ENCODE results near the gene RNF214.

DNA sequence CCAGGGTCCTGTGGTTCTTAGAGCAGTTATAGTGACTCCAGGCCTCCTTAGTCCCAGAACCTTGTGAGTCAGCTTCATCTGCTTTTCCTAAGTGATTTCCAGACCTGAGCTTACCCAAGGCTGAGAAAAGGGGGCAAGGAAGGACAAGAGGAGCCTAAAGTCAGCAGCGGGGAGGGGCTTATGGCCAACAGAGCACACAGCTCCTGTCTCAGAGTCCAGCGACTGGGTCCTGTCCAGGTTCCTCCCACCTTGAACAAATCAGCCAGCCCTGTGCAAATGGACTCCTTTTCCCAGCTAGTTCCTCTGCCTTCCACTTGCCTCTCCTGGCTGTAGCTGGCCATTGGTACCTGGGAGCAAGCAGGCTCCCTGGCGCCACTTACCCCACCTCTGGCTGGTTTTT is 72.7 kb downstream of the RNF214 start:
- TF ChIP-seq NRL (CRISPR knock-in tag; IDR thresholded peaks at IDR 0.05; ENCODE audit: borderline replicate concordance) (no peak), ZNF17 (CRISPR knock-in tag; IDR thresholded peaks at IDR 0.05) (no peak), ZNF263 (CRISPR knock-in tag; IDR thresholded peaks at IDR 0.05) (no peak), MXI1 (IDR thresholded peaks at IDR 0.05; ENCODE audit: borderline replicate concordance, low read depth, low read length) (no peak), SRF (IDR thresholded peaks at IDR 0.05; ENCODE audit: low read depth, low read length) (no peak), MEIS2 (CRISPR knock-in tag; IDR thresholded peaks at IDR 0.05) (no peak), CEBPB (IDR thresholded peaks at IDR 0.05; ENCODE audit: borderline replicate concordance, low read depth, low read length) (no peak), ZMYM4 (CRISPR knock-in tag; IDR thresholded peaks at IDR 0.05) (no peak), FIP1L1 (IDR thresholded peaks at IDR 0.05; ENCODE audit: borderline replicate concordance, insufficient read depth, low read depth, low read length) (no peak), MTA1 (CRISPR knock-in tag; IDR thresholded peaks at IDR 0.05; ENCODE audit: borderline replicate concordance) (no peak)
- TF ChIP-seq, protein P1, sequence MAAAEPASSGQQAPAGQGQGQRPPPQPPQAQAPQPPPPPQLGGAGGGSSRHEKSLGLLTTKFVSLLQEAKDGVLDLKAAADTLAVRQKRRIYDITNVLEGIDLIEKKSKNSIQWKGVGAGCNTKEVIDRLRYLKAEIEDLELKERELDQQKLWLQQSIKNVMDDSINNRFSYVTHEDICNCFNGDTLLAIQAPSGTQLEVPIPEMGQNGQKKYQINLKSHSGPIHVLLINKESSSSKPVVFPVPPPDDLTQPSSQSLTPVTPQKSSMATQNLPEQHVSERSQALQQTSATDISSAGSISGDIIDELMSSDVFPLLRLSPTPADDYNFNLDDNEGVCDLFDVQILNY (CRISPR knock-in tag; conservative IDR thresholded peaks at IDR 0.05), result no peak
- TF ChIP-seq, protein P2, sequence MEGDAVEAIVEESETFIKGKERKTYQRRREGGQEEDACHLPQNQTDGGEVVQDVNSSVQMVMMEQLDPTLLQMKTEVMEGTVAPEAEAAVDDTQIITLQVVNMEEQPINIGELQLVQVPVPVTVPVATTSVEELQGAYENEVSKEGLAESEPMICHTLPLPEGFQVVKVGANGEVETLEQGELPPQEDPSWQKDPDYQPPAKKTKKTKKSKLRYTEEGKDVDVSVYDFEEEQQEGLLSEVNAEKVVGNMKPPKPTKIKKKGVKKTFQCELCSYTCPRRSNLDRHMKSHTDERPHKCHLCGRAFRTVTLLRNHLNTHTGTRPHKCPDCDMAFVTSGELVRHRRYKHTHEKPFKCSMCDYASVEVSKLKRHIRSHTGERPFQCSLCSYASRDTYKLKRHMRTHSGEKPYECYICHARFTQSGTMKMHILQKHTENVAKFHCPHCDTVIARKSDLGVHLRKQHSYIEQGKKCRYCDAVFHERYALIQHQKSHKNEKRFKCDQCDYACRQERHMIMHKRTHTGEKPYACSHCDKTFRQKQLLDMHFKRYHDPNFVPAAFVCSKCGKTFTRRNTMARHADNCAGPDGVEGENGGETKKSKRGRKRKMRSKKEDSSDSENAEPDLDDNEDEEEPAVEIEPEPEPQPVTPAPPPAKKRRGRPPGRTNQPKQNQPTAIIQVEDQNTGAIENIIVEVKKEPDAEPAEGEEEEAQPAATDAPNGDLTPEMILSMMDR (CRISPR knock-in tag; IDR thresholded peaks at IDR 0.05), result no peak
- TF ChIP-seq, protein P3, sequence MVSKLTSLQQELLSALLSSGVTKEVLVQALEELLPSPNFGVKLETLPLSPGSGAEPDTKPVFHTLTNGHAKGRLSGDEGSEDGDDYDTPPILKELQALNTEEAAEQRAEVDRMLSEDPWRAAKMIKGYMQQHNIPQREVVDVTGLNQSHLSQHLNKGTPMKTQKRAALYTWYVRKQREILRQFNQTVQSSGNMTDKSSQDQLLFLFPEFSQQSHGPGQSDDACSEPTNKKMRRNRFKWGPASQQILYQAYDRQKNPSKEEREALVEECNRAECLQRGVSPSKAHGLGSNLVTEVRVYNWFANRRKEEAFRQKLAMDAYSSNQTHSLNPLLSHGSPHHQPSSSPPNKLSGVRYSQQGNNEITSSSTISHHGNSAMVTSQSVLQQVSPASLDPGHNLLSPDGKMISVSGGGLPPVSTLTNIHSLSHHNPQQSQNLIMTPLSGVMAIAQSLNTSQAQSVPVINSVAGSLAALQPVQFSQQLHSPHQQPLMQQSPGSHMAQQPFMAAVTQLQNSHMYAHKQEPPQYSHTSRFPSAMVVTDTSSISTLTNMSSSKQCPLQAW (CRISPR knock-in tag; IDR thresholded peaks at IDR 0.05), result no peak
- TF ChIP-seq, protein P4, sequence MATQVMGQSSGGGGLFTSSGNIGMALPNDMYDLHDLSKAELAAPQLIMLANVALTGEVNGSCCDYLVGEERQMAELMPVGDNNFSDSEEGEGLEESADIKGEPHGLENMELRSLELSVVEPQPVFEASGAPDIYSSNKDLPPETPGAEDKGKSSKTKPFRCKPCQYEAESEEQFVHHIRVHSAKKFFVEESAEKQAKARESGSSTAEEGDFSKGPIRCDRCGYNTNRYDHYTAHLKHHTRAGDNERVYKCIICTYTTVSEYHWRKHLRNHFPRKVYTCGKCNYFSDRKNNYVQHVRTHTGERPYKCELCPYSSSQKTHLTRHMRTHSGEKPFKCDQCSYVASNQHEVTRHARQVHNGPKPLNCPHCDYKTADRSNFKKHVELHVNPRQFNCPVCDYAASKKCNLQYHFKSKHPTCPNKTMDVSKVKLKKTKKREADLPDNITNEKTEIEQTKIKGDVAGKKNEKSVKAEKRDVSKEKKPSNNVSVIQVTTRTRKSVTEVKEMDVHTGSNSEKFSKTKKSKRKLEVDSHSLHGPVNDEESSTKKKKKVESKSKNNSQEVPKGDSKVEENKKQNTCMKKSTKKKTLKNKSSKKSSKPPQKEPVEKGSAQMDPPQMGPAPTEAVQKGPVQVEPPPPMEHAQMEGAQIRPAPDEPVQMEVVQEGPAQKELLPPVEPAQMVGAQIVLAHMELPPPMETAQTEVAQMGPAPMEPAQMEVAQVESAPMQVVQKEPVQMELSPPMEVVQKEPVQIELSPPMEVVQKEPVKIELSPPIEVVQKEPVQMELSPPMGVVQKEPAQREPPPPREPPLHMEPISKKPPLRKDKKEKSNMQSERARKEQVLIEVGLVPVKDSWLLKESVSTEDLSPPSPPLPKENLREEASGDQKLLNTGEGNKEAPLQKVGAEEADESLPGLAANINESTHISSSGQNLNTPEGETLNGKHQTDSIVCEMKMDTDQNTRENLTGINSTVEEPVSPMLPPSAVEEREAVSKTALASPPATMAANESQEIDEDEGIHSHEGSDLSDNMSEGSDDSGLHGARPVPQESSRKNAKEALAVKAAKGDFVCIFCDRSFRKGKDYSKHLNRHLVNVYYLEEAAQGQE (IDR thresholded peaks at IDR 0.05; ENCODE audit: borderline replicate concordance in 1 of 2, low read depth in 1 of 2, low read length in 2 of 2), result no peak

Data from HepG2 (cell line).